Measurements from ENCODE around the gene FOXF1.

The FOXF1 gene

GRCh38 chr16:86512860-86513470, 2.6 kb downstream of the FOXF1 start:
- peak overlapping the region; percentile 73 for H3K4me3 ChIP-seq (ENCODE audit: control insufficient read depth, low read depth, low read length)
- DNase-seq (ENCODE audit: low read depth) = no peak

GRCh38 chr16:86513471-86514277, 3.3 kb downstream of the FOXF1 start:
- no peak overlapping the region; the same call in 1 of the 2 replicates for H3K4me3 ChIP-seq (ENCODE audit: control insufficient read depth, low read depth, low read length)
- TF ChIP-seq, protein P1, sequence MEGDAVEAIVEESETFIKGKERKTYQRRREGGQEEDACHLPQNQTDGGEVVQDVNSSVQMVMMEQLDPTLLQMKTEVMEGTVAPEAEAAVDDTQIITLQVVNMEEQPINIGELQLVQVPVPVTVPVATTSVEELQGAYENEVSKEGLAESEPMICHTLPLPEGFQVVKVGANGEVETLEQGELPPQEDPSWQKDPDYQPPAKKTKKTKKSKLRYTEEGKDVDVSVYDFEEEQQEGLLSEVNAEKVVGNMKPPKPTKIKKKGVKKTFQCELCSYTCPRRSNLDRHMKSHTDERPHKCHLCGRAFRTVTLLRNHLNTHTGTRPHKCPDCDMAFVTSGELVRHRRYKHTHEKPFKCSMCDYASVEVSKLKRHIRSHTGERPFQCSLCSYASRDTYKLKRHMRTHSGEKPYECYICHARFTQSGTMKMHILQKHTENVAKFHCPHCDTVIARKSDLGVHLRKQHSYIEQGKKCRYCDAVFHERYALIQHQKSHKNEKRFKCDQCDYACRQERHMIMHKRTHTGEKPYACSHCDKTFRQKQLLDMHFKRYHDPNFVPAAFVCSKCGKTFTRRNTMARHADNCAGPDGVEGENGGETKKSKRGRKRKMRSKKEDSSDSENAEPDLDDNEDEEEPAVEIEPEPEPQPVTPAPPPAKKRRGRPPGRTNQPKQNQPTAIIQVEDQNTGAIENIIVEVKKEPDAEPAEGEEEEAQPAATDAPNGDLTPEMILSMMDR (IDR thresholded peaks at IDR 0.05; ENCODE audit: control insufficient read depth, insufficient read depth, low read depth, low read length, missing control alignments) = no peak
- no peak for DNase-seq (ENCODE audit: low read depth)

More at GRCh38 chr16:86512860-86513470, 2.6 kb downstream of the FOXF1 start:
- TF ChIP-seq, protein P1 (IDR thresholded peaks at IDR 0.05; ENCODE audit: control insufficient read depth, insufficient read depth, low read depth, low read length, missing control alignments) = no peak

DNA sequence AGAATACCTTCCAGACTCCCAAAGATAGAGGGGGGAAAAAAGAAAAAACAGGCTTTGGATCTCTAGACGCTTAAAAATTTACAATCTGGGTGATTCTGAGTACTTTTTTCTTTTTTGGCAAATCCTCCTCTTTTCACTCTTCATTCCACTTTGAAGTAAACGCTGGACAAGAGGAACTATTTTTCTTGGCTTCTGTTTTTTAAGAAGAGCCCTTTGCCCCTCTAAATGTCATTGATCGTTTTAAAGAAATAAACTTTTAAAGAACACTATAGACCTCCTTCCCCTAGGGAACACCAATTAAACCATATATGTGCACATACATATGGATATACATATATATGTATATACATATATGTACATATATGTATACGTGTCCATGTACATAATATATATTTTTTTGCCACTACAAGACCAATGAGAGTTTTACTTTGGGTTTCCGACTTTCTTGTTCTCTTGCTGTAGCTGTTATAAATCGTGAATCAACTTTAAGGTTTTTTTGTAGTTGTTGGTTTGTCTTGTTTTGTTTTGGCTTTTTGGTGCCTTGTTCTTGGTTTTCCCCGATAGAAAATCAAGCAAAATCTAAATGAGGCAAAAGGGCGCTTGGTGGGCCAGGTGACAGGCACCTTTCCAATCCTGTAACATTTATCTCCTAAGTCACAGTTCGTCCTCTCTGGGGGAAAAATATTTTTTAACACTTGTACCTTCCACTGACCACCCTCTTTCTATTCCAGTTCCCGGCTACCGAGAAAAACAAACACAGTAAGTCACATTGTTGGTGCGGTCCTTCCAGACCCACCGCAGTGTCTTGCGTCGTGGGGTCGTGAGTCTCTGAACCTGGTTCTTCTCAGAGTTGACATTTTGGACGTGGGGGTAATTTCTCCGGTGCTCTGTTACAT, 4.4 kb downstream of the FOXF1 start:
- DNase-seq (ENCODE audit: low read depth) = no peak
- H3K4me3 ChIP-seq (ENCODE audit: control insufficient read depth, low read depth, low read length) = no peak overlapping the region
- TF ChIP-seq, protein P1 (IDR thresholded peaks at IDR 0.05; ENCODE audit: control insufficient read depth, insufficient read depth, low read depth, low read length, missing control alignments) = no peak

- TF ChIP-seq, protein P1 (IDR thresholded peaks at IDR 0.05; ENCODE audit: control insufficient read depth, insufficient read depth, low read depth, low read length, missing control alignments) = no peak
- no peak overlapping the region for H3K4me3 ChIP-seq (ENCODE audit: control insufficient read depth, low read depth, low read length)
- no peak for DNase-seq (ENCODE audit: low read depth)
These were observed 5.1 kb downstream of the FOXF1 start for GRCh38 chr16:86515413-86515776.

GRCh38 chr16:86515777-86516622, 5.7 kb downstream of the FOXF1 start:
- H3K4me3 ChIP-seq (ENCODE audit: control insufficient read depth, low read depth, low read length) = peak overlapping the region; percentile 16
- no peak for DNase-seq (ENCODE audit: low read depth)
- TF ChIP-seq, protein P1 (IDR thresholded peaks at IDR 0.05; ENCODE audit: control insufficient read depth, insufficient read depth, low read depth, low read length, missing control alignments) = no peak

DNA sequence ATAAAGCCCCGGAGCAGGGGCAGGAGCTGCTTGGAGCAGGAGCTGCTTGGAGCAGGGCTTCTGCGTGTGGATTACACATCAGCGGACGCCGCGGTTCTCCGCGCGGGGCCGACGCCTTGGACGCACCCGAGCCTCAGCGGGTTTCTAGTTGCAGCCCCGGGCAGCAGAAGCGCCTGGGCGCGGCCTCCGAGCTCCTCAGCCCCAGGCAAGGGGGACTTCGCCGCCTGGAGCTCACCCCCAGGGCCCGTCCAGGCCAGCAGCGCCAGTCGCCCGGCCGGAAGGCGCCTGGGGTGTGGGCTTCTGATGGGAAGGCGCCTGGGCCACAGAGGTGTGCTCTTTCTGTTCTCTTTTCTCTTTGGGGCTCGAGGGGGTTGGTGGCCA, 6.3 kb downstream of the FOXF1 start:
- TF ChIP-seq, protein P1 (IDR thresholded peaks at IDR 0.05; ENCODE audit: control insufficient read depth, insufficient read depth, low read depth, low read length, missing control alignments) = no peak
- H3K4me3 ChIP-seq (ENCODE audit: control insufficient read depth, low read depth, low read length) = no peak overlapping the region
- no peak for DNase-seq (ENCODE audit: low read depth)
